PC-9 (cell line): ENCODE measurements around the gene PLEKHM1. TPM values are rescaled to one million over a fixed set of nuclear protein-coding genes. Genes with fewer than 3 reads are reported as not detected.

Experiments
- BruUV-seq: library from RNA; stranded (reverse); fragments of 400-500 nt; replicated peaks from 2 replicates; lab custom pipeline; 2021; lab: Mats Ljungman, UMichigan
- CTCF ChIA-PET: fragments of 300-600 bp; sonication (Branson Sonifier 250); formaldehyde crosslinking; loops from one replicate; lab custom pipeline; 2022; ENCODE audit warnings: antibody characterized with exemption; lab: Charles Lee
- POLR2A ChIA-PET: fragments of 300-600 bp; sonication (Branson Sonifier 250); formaldehyde crosslinking; loops from one replicate; lab custom pipeline; 2022; ENCODE audit warnings: antibody characterized with exemption; ENCODE audit not compliant: unreplicated experiment; lab: Charles Lee
- DNase-seq, 2 experiments: peaks; one replicate each; pipeline versions ENCODE4 v3.0.0 to v3.0.0-alpha.2; 2015 to 2022; ENCODE audit warnings: mixed read lengths in 1 of 2
- H2AFZ ChIP-seq: fragments of 200-600 bp; sonication (generic); 2 replicates; pipeline ENCODE4 v1.8.1; 2017; ENCODE audit warnings: antibody characterized with exemption
- H3F3A ChIP-seq: fragments of 200-600 bp; sonication (generic); 2 replicates; pipeline ENCODE4 v1.8.1; 2017; ENCODE audit warnings: antibody characterized with exemption, mild to moderate bottlenecking, low read depth; ENCODE audit not compliant: insufficient read depth
- H3K27ac ChIP-seq: fragments of 200-600 bp; sonication (generic); 2 replicates; pipeline ENCODE4 v1.6.1; 2016; ENCODE audit warnings: mixed run types
- H3K27me3 ChIP-seq: fragments of 200-600 bp; sonication (generic); 2 replicates; pipeline ENCODE4 v1.6.1; 2016; ENCODE audit warnings: low read depth, mixed run types; ENCODE audit not compliant: insufficient read depth
- H3K36me3 ChIP-seq: fragments of 200-600 bp; sonication (generic); 2 replicates; pipeline ENCODE4 v1.6.1; 2016; ENCODE audit warnings: low read depth, mixed run types
- H3K4me1 ChIP-seq: fragments of 200-600 bp; sonication (generic); replicated peaks from 2 replicates; pipeline ENCODE4 v1.6.1; 2016; ENCODE audit warnings: mixed run types; ENCODE audit not compliant: insufficient read depth
- H3K4me2 ChIP-seq: fragments of 200-600 bp; sonication (generic); 2 replicates; pipeline ENCODE4 v1.6.1; 2017; ENCODE audit warnings: mixed run types
- H3K4me3 ChIP-seq: fragments of 200-600 bp; sonication (generic); 2 replicates; pipeline ENCODE4 v1.6.1; 2016; ENCODE audit warnings: mixed run types
- H3K79me2 ChIP-seq: fragments of 200-600 bp; sonication (generic); 2 replicates; pipeline ENCODE4 v1.6.1; 2017; ENCODE audit warnings: low read depth, mixed run types
- H3K9me2 ChIP-seq: fragments of 200-600 bp; sonication (generic); 2 replicates; pipeline ENCODE4 v1.8.1; 2017; ENCODE audit warnings: mild to moderate bottlenecking; ENCODE audit not compliant: insufficient read depth
- H3K9me3 ChIP-seq: fragments of 200-600 bp; sonication (generic); 2 replicates; pipeline ENCODE4 v1.8.1; 2016; ENCODE audit warnings: low read depth; ENCODE audit not compliant: insufficient read depth
- H4K20me1 ChIP-seq: fragments of 200-600 bp; sonication (generic); 2 replicates; pipeline ENCODE4 v1.8.1; 2017; ENCODE audit not compliant: insufficient read depth
- CTCF ChIP-seq: fragments of 200-600 bp; sonication (generic); conservative IDR thresholded peaks from 2 replicates; pipeline ENCODE4 v1.6.1; 2017; ENCODE audit warnings: mixed run types, antibody characterized with exemption, mild to moderate bottlenecking, moderate library complexity
- EZH2 ChIP-seq: fragments of 200-600 bp; sonication (generic); IDR thresholded peaks from 2 replicates; pipeline ENCODE4 v1.8.0; 2017; ENCODE audit warnings: antibody characterized with exemption, low read depth
- intact Hi-C: fragments of 100-400 bp; cut with micrococcal nuclease; formaldehyde crosslinking; loops from one replicate; pipeline ENCODE4 v1.10.0; 2022; ENCODE audit not compliant: unreplicated experiment
- total RNA-seq: library from RNA; stranded (reverse); gene quantifications from 2 replicates; pipeline ENCODE4 v1.2.3, GENCODE V29; 2021

Gene PLEKHM1
- total RNA-seq, 1 experiment from 2014 or later, result 42.5 TPM

DNA sequence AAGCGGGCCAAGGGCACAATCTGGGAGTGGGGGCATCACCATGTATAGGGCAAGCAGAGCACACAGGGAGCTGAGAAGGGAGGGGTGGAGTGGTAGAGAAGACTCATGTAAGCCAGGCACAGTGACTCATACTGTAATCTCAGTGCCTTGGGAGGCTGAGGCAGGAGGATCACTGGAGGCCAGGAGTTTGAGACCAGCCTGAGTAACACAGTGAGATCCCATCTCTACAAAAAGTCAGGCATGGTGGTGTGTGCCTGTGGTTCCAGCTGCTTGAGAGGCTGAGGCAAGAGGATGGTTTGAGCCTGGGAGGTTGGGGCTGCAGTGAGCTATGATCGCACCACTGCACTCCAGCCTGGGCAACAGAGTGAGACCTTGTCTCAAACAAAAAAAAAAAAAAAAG lies 98.6 kb downstream of the PLEKHM1 start:
- TF ChIP-seq CTCF (no peak), EZH2 (no peak)
- no peak overlapping the region for H3K27ac ChIP-seq
- no peaks in the 10 kb centered on the region for H3K4me1 ChIP-seq
- no peak overlapping the region for H2AFZ ChIP-seq
- H3F3A ChIP-seq, result peaks cover 29% of the 10 kb centered on the region; the same call in 1 of the 2 replicates
- no peaks in the 10 kb centered on the region for H3K27me3 ChIP-seq
- peaks cover 10% of the 10 kb centered on the region for H4K20me1 ChIP-seq
- no peaks in the 10 kb centered on the region for H3K9me2 ChIP-seq
- H3K79me2 ChIP-seq, result no peaks in the 10 kb centered on the region
- H3K36me3 ChIP-seq, result 0 out of 2 replicates have a peak, but pooled peaks cover 11% of the 10 kb centered on the region
- no TSS peak for BruUV-seq
- DNase-seq, result no peak
- no peak overlapping the region for H3K4me2 ChIP-seq
- intact Hi-C loops, result no loop called here
- CTCF ChIA-PET, result interaction anchor here (0.6 kb wide), 2 partner anchors 77 to 262 kb away, joined by 4 to 7 read pairs; no protein-coding TSS in a partner anchor
- H3K9me3 ChIP-seq, result no peaks in the 10 kb centered on the region
- H3K4me3 ChIP-seq, result no peak overlapping the region
- POLR2A ChIA-PET, result no interaction called here

DNA sequence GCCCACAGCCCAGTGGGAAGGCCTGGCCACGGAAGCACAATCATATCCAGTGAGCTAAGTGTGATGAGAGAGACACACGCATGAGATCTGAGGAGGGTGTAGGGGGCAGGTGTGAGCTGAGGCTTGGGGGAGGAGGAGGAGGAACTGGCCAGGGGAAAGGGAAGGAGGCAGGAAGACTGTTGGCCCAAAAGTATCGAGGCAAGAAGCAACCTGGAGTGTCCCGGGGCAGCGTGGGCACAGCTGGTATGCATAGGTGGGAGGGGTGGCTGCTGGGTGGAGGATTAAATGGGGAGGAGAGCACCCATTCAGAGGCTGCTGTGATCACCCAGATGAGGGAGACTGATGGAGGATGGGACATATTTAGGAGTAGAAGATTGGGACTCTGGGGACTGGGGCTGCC lies 99.2 kb downstream of the PLEKHM1 start:
- no TSS peak for BruUV-seq
- TF ChIP-seq CTCF (no peak), EZH2 (no peak)
- Histone ChIP-seq H3K36me3 (0 out of 2 replicates have a peak, but pooled peaks cover 11% of the 10 kb centered on the region), H4K20me1 (peaks cover 10% of the 10 kb centered on the region), H3K4me2 (no peak overlapping the region), H3K79me2 (no peaks in the 10 kb centered on the region), H3K4me1 (0 out of 2 replicates have a peak, but pooled peaks cover 3% of the 10 kb centered on the region), H3K27ac (no peak overlapping the region), H3K9me3 (no peaks in the 10 kb centered on the region), H3K9me2 (no peaks in the 10 kb centered on the region), H3F3A (peaks cover 35% of the 10 kb centered on the region; the same call in 1 of the 2 replicates), H3K4me3 (no peak overlapping the region), H2AFZ (no peak overlapping the region), H3K27me3 (no peaks in the 10 kb centered on the region)
- ChIA-PET CTCF (no interaction called here), POLR2A (no interaction called here)
- no peak for DNase-seq
- intact Hi-C loops, result no loop called here

GRCh38 chr17:45389354-45389753 lies 101.2 kb downstream of the PLEKHM1 start:
- BruUV-seq, result no TSS peak
- Histone ChIP-seq H3K4me1 (peaks cover 19% of the 10 kb centered on the region), H3K4me2 (no peak overlapping the region), H4K20me1 (peaks cover 3% of the 10 kb centered on the region; the same call in 1 of the 2 replicates), H3F3A (peaks cover 35% of the 10 kb centered on the region; the same call in 1 of the 2 replicates), H3K9me3 (no peaks in the 10 kb centered on the region), H3K36me3 (0 out of 2 replicates have a peak, but pooled peaks cover 5% of the 10 kb centered on the region), H3K9me2 (no peaks in the 10 kb centered on the region), H3K27me3 (no peaks in the 10 kb centered on the region), H2AFZ (no peak overlapping the region), H3K79me2 (no peaks in the 10 kb centered on the region), H3K4me3 (no peak overlapping the region), H3K27ac (no peak overlapping the region)
- TF ChIP-seq CTCF, result no peak
- TF ChIP-seq EZH2, result no peak
- intact Hi-C loops, result no loop called here
- ChIA-PET POLR2A (interaction anchor here (0.6 kb wide), 1 partner anchor 254 kb away, joined by 4 read pairs; the partner anchor contains the start of gene ACBD4), CTCF (no interaction called here)
- DNase-seq, result no peak
